Activated CD8-positive, alpha-beta T cell treated with anti-CD3 and anti-CD28 coated beads, Interleukin-2, amount 10 ng/mL, durations not matched to agents 7 days and 5 days (primary cell): Measurements from ENCODE around the gene DCTD. TPM values are rescaled to one million over a fixed set of nuclear protein-coding genes. Genes with fewer than 3 reads are reported as not detected.

Experiments used
- ATAC-seq: fragments of 150-1000 bp; cut with Tn5 transposase; one replicate; pipeline ENCODE4 v1.10.0; 2021; ENCODE audit warnings: moderate library complexity
- CTCF ChIA-PET: fragments of 350-600 bp; sonication (Branson Sonifier 250); formaldehyde crosslinking; loops from one replicate; lab custom pipeline; 2021; ENCODE audit warnings: antibody characterized with exemption; lab: Charles Lee
- POLR2A ChIA-PET: fragments of 350-600 bp; sonication (Branson Sonifier 250); formaldehyde crosslinking; loops from one replicate; lab custom pipeline; 2021; ENCODE audit warnings: antibody characterized with exemption; lab: Charles Lee
- DNase-seq: peaks from one replicate; pipeline ENCODE4 v3.0.0-alpha.2; 2020
- H3K27ac Mint-ChIP-seq: one replicate; pipeline ENCODE4 v1.8.0; 2021; ENCODE audit warnings: mild to moderate bottlenecking, mixed read lengths
- H3K27me3 Mint-ChIP-seq: one replicate; pipeline ENCODE4 v1.8.0; 2021; ENCODE audit warnings: low read depth, mixed read lengths
- H3K36me3 Mint-ChIP-seq: one replicate; pipeline ENCODE4 v1.8.0; 2021; ENCODE audit warnings: low read depth, mixed read lengths
- H3K4me1 Mint-ChIP-seq: one replicate; pipeline ENCODE4 v1.8.0; 2021; ENCODE audit warnings: low read depth, mixed read lengths
- H3K4me3 Mint-ChIP-seq: one replicate; pipeline ENCODE4 v1.8.0; 2021; ENCODE audit warnings: mild to moderate bottlenecking, mixed read lengths
- H3K9me3 Mint-ChIP-seq: one replicate; pipeline ENCODE4 v1.8.0; 2022; ENCODE audit warnings: mixed read lengths; ENCODE audit not compliant: insufficient read depth
- total RNA-seq, 2 experiments: library from RNA; stranded (reverse); gene quantifications; one replicate each; pipeline ENCODE4 v1.2.3, GENCODE V29; 2021

The DCTD gene
- total RNA-seq, 2 experiments from 2014 or later: 74.4 to 75.5 TPM

GRCh38 chr4:182886768-182887167 is 30.4 kb downstream of the DCTD start:
- no peaks in the 10 kb centered on the region for H3K4me1 Mint-ChIP-seq
- H3K27ac Mint-ChIP-seq: no peak overlapping the region
- no peak overlapping the region for H3K4me3 Mint-ChIP-seq
- H3K36me3 Mint-ChIP-seq: peaks cover 87% of the 10 kb centered on the region
- no peak for ATAC-seq
- CTCF ChIA-PET: no interaction called here
- H3K27me3 Mint-ChIP-seq: no peaks in the 10 kb centered on the region
- H3K9me3 Mint-ChIP-seq: peaks cover 11% of the 10 kb centered on the region
- no peak for DNase-seq
- POLR2A ChIA-PET: no interaction called here

DNA sequence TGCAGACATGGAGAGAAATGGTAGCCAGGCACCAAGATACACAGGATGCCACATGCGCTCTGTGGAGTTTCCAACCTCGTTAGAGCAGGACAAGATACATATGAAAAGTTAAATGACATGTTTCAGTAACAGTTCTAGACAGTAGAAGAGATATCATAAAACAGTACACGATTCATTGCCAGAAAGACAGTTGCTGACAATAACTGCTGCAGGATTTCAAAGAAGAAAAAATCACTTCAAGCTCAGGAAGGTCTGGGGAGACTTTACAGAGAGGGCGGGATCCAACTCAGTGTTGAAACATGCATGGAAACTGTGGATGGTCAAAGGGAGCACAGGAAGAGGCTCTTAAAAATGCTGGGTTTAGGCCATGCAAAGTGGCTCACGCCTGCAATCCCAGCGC is 31.0 kb downstream of the DCTD start:
- H3K27ac Mint-ChIP-seq: no peak overlapping the region
- DNase-seq: no peak
- no peak overlapping the region for H3K4me3 Mint-ChIP-seq
- no peaks in the 10 kb centered on the region for H3K27me3 Mint-ChIP-seq
- ATAC-seq: no peak
- H3K9me3 Mint-ChIP-seq: peaks cover 11% of the 10 kb centered on the region
- CTCF ChIA-PET: no interaction called here
- peaks cover 81% of the 10 kb centered on the region for H3K36me3 Mint-ChIP-seq
- H3K4me1 Mint-ChIP-seq: no peaks in the 10 kb centered on the region
- POLR2A ChIA-PET: no interaction called here

GRCh38 chr4:182885738-182886077 is 31.5 kb downstream of the DCTD start:
- Mint-ChIP-seq H3K4me1 (no peaks in the 10 kb centered on the region), H3K9me3 (peaks cover 11% of the 10 kb centered on the region), H3K36me3 (peaks cover 77% of the 10 kb centered on the region), H3K27ac (no peak overlapping the region), H3K27me3 (no peaks in the 10 kb centered on the region), H3K4me3 (no peak overlapping the region)
- ChIA-PET POLR2A (no interaction called here), CTCF (no interaction called here)
- no peak for ATAC-seq
- DNase-seq: no peak

DNA sequence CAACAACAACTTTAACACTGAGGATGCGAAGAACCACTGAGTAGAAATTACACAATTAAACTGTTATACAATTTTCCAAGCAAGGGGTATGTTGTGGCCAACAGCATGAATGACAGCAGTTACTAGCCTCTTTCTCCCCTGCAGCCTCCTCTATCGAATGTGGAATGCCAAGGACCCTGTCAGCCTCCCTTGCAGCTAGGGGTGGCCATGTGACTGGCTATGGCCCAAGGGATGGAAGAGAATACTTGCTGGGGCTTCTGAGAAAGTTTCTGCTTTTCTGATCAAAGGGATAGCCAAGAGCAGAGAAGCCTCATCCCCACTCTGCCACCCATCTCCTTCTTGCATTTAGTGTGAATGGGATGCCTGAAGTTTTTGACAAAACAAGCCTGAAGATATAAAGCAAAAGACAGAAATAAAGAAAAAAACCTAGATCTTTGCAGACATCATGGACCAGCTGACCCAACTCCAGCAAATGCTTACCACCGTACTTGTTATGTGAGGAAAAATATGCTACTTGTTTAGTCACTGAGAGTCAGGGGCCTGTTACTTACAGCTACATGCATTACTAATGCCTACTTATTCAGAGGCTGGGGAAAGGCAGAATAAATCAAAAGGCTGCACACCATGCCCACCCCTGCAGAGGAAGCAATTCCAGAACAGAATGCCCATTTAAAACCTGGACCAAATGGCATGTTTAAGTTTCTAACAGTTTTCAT is 32.0 kb downstream of the DCTD start:
- CTCF ChIA-PET: no interaction called here
- Mint-ChIP-seq H3K4me1 (no peaks in the 10 kb centered on the region), H3K4me3 (no peak overlapping the region), H3K27ac (no peak overlapping the region), H3K27me3 (no peaks in the 10 kb centered on the region), H3K36me3 (peaks cover 72% of the 10 kb centered on the region), H3K9me3 (peaks cover 11% of the 10 kb centered on the region)
- no peak for ATAC-seq
- DNase-seq: no peak
- POLR2A ChIA-PET: no interaction called here

DNA sequence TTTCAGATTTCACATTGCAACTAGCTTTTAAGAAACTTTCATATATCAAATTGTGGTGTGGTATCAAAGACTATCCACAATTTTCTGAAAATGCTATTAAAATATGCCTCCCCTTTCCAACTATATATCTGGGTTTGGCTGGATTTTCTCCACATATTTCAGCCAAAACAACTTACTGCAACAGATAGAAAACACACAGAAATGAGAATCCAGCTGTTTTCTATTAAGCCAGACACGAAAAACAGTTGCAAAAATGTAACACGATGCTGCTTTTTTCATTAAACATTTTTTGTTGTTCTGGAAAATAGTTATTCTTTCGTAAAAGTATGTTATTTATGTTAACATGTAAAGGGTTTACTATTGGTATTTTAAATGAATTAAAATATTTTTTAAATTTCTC is 33.1 kb downstream of the DCTD start:
- Mint-ChIP-seq H3K9me3 (peaks cover 11% of the 10 kb centered on the region), H3K4me3 (no peak overlapping the region), H3K27me3 (no peaks in the 10 kb centered on the region), H3K4me1 (no peaks in the 10 kb centered on the region), H3K27ac (no peak overlapping the region), H3K36me3 (peaks cover 62% of the 10 kb centered on the region)
- no peak for DNase-seq
- ATAC-seq: no peak
- POLR2A ChIA-PET: no interaction called here
- CTCF ChIA-PET: no interaction called here

DNA sequence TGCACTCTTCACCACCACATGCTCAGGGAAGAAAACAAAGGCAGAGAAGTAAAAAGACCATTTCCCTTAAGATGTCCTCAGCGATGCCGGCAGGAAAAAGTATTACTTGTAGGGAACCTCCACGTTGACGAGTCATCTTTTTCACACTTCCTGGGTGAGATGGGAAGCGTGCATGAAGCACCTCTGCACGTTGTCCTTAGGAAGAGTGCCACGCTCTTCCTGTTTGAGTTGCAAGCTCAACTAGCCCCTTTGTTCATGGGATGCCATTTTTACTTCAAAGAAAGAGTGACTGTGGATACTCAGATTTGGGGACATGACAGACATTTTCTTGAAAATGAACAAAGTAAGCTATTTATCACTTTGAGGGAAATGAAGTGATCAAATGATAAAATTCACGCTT is 33.8 kb downstream of the DCTD start:
- H3K9me3 Mint-ChIP-seq: peaks cover 11% of the 10 kb centered on the region
- POLR2A ChIA-PET: no interaction called here
- no peak overlapping the region for H3K4me3 Mint-ChIP-seq
- DNase-seq: no peak
- no peaks in the 10 kb centered on the region for H3K4me1 Mint-ChIP-seq
- no peaks in the 10 kb centered on the region for H3K27me3 Mint-ChIP-seq
- H3K27ac Mint-ChIP-seq: no peak overlapping the region
- H3K36me3 Mint-ChIP-seq: peaks cover 55% of the 10 kb centered on the region
- no peak for ATAC-seq
- CTCF ChIA-PET: interaction anchor here (0.6 kb wide), 1 partner anchor 525 kb away, joined by 3 read pairs; no protein-coding TSS in a partner anchor

DNA sequence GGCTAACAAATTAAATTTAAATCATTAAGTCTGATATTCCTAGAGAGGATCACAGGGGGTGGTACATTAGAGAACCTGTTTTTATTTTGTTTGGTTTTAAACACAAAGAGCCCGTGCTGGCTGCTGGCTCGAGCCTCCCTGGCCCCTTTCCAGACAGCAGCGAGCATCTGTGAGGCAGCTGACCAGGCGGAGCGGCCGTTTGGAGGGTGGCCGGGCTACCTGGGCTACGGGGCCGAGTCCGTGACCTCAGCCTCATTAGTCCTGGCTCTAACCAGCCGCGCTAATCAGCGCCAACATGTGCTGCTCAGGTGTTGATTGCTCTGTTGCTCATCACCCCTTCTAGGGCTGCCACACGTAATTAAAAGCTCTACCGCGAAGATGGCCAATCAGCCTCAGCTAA is 35.3 kb downstream of the DCTD start:
- Mint-ChIP-seq H3K27me3 (no peaks in the 10 kb centered on the region), H3K4me3 (no peak overlapping the region), H3K9me3 (peaks cover 11% of the 10 kb centered on the region), H3K27ac (no peak overlapping the region), H3K36me3 (peaks cover 41% of the 10 kb centered on the region), H3K4me1 (no peaks in the 10 kb centered on the region)
- POLR2A ChIA-PET: no interaction called here
- CTCF ChIA-PET: no interaction called here
- no peak for DNase-seq
- no peak for ATAC-seq

- DNase-seq (no peak), ATAC-seq (no peak)
- H3K4me3 Mint-ChIP-seq: no peak overlapping the region
- H3K9me3 Mint-ChIP-seq: peaks cover 7% of the 10 kb centered on the region
- H3K27me3 Mint-ChIP-seq: no peaks in the 10 kb centered on the region
- POLR2A ChIA-PET: no interaction called here
- no peak overlapping the region for H3K27ac Mint-ChIP-seq
- CTCF ChIA-PET: no interaction called here
- H3K36me3 Mint-ChIP-seq: peaks cover 30% of the 10 kb centered on the region
- H3K4me1 Mint-ChIP-seq: no peaks in the 10 kb centered on the region
These were observed 36.5 kb downstream of the DCTD start for GRCh38 chr4:182880387-182881356.

- no peak overlapping the region for H3K4me3 Mint-ChIP-seq
- DNase-seq (no peak), ATAC-seq (no peak)
- peaks cover 22% of the 10 kb centered on the region for H3K36me3 Mint-ChIP-seq
- H3K27me3 Mint-ChIP-seq: no peaks in the 10 kb centered on the region
- ChIA-PET CTCF (no interaction called here), POLR2A (no interaction called here)
- H3K27ac Mint-ChIP-seq: no peak overlapping the region
- H3K9me3 Mint-ChIP-seq: no peaks in the 10 kb centered on the region
- no peaks in the 10 kb centered on the region for H3K4me1 Mint-ChIP-seq
These were observed 37.3 kb downstream of the DCTD start for GRCh38 chr4:182879913-182880312.

DNA sequence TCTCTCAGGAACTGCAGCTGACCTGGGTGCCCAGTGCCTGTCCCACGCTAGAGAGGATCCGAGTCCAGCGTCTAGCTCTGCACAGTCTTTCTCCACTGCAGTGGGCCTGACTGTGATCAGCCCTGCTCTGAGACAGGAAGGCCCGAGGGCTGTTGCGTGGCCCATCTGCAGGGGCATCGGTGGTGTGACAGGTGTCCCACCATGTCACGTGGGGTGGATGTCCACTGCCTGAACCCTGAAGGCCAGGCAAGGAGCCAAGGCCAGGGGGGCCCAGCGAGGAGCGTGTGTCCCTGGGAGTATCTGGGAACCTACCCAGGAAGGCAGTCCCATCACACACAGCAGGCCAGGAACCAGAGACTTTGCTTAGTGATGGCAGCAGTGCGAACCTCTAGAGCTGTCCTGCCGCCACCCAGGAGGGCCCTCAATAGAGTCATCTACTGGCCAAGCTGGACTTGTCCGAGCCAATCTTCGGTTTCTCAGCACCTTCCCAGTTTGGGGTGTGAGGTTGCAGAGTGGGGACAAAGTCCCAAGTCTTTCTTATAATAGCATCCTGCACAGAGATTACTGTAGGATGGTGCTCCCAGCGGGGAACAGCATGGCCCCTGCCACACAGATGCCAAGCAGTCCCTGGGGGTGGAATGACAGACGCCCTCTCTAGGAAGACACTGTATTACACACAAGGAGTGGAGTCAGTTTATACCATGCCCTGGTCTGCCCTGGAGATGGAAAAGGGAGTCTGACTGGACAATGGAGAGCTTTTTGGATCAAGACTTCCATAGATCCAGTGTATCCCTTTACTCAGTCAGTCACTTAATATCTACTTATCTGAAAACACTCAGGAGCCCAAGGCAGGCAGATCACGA is 38.3 kb downstream of the DCTD start:
- CTCF ChIA-PET: no interaction called here
- Mint-ChIP-seq H3K4me3 (no peak overlapping the region), H3K9me3 (no peaks in the 10 kb centered on the region), H3K27ac (no peak overlapping the region), H3K27me3 (no peaks in the 10 kb centered on the region), H3K36me3 (peaks cover 17% of the 10 kb centered on the region), H3K4me1 (no peaks in the 10 kb centered on the region)
- no peak for ATAC-seq
- DNase-seq: no peak
- POLR2A ChIA-PET: no interaction called here

DNA sequence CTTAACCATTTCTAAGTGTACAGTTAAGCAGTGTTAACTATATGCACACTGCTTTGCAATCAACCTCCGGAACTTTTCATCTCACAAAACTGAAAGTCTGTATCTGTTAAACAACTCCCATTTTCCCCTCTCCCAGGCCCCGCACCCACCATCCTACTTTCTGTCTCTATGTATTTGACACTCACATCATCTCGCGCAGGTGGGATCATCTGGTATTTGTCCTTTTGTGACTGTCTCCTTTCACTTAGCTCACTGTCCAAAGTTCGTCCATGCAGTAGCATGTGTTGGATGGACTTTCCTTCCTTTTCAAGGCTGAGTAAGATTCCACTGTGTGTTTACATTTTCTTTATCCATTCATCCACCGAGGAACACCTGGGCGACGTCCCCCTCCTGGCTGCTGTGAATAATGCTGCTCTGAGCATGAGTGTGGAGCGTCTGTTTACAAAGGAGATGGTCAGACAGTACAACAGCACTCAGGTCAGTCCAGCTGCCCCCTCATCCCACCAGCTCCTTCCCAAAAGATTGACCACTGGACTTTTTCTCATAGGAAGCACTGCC is 39.8 kb downstream of the DCTD start:
- POLR2A ChIA-PET: interaction anchor here (0.6 kb wide), 1 partner anchor 41 kb away, joined by 3 read pairs; no protein-coding TSS in a partner anchor
- CTCF ChIA-PET: interaction anchor here (1.8 kb wide), 1 partner anchor 12 kb away, joined by 3 read pairs; no protein-coding TSS in a partner anchor
- Mint-ChIP-seq H3K27me3 (no peaks in the 10 kb centered on the region), H3K27ac (no peak overlapping the region), H3K4me3 (no peak overlapping the region), H3K4me1 (no peaks in the 10 kb centered on the region), H3K36me3 (peaks cover 3% of the 10 kb centered on the region), H3K9me3 (no peaks in the 10 kb centered on the region)
- DNase-seq: no peak
- no peak for ATAC-seq
